Measurements from ENCODE around the gene GRP. TPM values are rescaled to one million over a fixed set of nuclear protein-coding genes. Genes with fewer than 3 reads are reported as not detected.

GRP gene
- total and polyA plus RNA-seq, 9 donors: 1.1 TPM; not detected in 8

GRCh38 chr18:59269563-59270119 lies 49.7 kb downstream of the GRP start:
- intact Hi-C loops (cut with DNase I): no loop called here

GRCh38 chr18:59270689-59271257 lies 50.8 kb downstream of the GRP start:
- TF ChIP-seq EP300 (IDR thresholded peaks at IDR 0.05) (no peak), POLR2A (IDR thresholded peaks at IDR 0.05) (no peak), CTCF (IDR thresholded peaks at IDR 0.05) (no peak)
- intact Hi-C loops (cut with DNase I): no loop called here
- no peak for DNase-seq
- Histone ChIP-seq H3K27me3 (no peaks in the 10 kb centered on the region), H3K27ac (no peak overlapping the region), H3K4me1 (ENCODE audit: insufficient read depth) (peaks cover 2% of the 10 kb centered on the region), H3K9me3 (no peaks in the 10 kb centered on the region), H3K4me3 (no peak overlapping the region), H3K36me3 (no peaks in the 10 kb centered on the region)
- WGBS, 3 donors: 21 to 22% (median 22%) methylated on average over 4 of the region's 4 CpGs

More at GRCh38 chr18:59269563-59270119, 49.7 kb downstream of the GRP start:
- no peak overlapping the region for H3K27ac ChIP-seq
- H3K4me1 ChIP-seq (ENCODE audit: insufficient read depth): peaks cover 2% of the 10 kb centered on the region
- no peaks in the 10 kb centered on the region for H3K36me3 ChIP-seq
- no peak overlapping the region for H3K4me3 ChIP-seq
- no peaks in the 10 kb centered on the region for H3K9me3 ChIP-seq
- 5 to 6% (median 6%) methylated on average over 17 of the region's 17 CpGs for WGBS, 3 donors
- no peak for TF ChIP-seq EP300 (IDR thresholded peaks at IDR 0.05)
- TF ChIP-seq POLR2A (IDR thresholded peaks at IDR 0.05): no peak
- no peak for TF ChIP-seq CTCF (IDR thresholded peaks at IDR 0.05)
- no peaks in the 10 kb centered on the region for H3K27me3 ChIP-seq
- no peak for DNase-seq

GRCh38 chr18:59271606-59272220 lies 51.8 kb downstream of the GRP start:
- 19 to 31% (median 26%) methylated on average over 14 of the region's 14 CpGs for WGBS, 3 donors
- Histone ChIP-seq H3K9me3 (no peaks in the 10 kb centered on the region), H3K36me3 (no peaks in the 10 kb centered on the region), H3K4me3 (no peak overlapping the region), H3K27ac (no peak overlapping the region), H3K27me3 (no peaks in the 10 kb centered on the region), H3K4me1 (ENCODE audit: insufficient read depth) (peaks cover 2% of the 10 kb centered on the region)
- intact Hi-C loops (cut with DNase I): no loop called here
- no peak for DNase-seq
- TF ChIP-seq CTCF (IDR thresholded peaks at IDR 0.05) (no peak), POLR2A (IDR thresholded peaks at IDR 0.05) (no peak), EP300 (IDR thresholded peaks at IDR 0.05) (no peak)

GRCh38 chr18:59272221-59272888 lies 52.4 kb downstream of the GRP start:
- no peaks in the 10 kb centered on the region for H3K36me3 ChIP-seq
- H3K4me3 ChIP-seq: no peak overlapping the region
- H3K27ac ChIP-seq: no peak overlapping the region
- H3K4me1 ChIP-seq (ENCODE audit: insufficient read depth): peaks cover 2% of the 10 kb centered on the region
- 1 to 3% (median 2%) methylated on average over 44 to 52 of the region's 52 CpGs for whole genome bisulfite sequencing, 3 donors
- no peaks in the 10 kb centered on the region for H3K9me3 ChIP-seq
- no peak for DNase-seq
- no peak for TF ChIP-seq EP300 (IDR thresholded peaks at IDR 0.05)
- TF ChIP-seq POLR2A (IDR thresholded peaks at IDR 0.05): no peak
- TF ChIP-seq CTCF (IDR thresholded peaks at IDR 0.05): no peak
- intact Hi-C loops (cut with DNase I): no loop called here
- H3K27me3 ChIP-seq: no peaks in the 10 kb centered on the region
